ENCODE results near the gene HSD11B1L.
"Not testable (repeated sequence)": the region's sequence is repeated elsewhere in the genome, so short reads cannot be mapped to it uniquely, and the experiment has no call there.

The HSD11B1L gene

DNA sequence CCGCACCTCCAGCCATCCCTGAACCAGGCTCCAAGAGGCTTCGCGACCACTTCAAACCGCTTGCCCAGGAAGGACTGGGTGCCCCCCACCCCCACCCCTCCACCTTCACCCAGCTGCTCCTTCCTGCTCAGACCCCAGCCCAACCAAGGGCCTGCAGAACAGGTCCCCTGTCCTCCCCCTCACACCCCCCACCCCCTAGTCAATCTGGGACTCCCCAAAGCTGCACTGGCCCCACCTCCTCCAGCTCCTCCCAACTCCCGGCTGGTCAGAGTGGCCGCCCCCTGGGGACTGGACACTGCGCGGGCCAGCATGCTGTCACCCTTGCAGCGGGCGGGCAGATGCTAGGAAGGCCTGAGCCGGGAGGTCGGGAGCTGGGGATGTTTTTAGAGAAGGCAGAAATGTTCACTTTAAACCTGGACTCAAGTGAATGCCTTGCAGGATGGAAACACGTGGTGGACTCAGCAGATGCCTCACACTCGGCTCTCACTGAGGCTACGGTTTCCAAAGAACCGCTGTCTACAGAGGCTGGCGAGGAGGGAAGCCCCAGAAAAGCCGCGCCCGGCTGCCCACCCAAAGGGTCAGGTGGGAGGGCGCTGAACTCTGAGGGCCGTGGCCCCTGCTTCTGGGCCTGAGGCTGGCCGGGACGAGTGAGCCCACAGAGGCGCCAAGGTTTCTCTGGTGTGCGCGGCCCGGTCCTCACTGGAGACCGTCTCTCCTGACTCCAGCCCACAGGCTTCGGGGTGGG, 17.2 kb downstream of the HSD11B1L start:
- no peak for DNase-seq (ENCODE audit: low read depth in 2 of 2, low spot score in 1 of 2)

DNA sequence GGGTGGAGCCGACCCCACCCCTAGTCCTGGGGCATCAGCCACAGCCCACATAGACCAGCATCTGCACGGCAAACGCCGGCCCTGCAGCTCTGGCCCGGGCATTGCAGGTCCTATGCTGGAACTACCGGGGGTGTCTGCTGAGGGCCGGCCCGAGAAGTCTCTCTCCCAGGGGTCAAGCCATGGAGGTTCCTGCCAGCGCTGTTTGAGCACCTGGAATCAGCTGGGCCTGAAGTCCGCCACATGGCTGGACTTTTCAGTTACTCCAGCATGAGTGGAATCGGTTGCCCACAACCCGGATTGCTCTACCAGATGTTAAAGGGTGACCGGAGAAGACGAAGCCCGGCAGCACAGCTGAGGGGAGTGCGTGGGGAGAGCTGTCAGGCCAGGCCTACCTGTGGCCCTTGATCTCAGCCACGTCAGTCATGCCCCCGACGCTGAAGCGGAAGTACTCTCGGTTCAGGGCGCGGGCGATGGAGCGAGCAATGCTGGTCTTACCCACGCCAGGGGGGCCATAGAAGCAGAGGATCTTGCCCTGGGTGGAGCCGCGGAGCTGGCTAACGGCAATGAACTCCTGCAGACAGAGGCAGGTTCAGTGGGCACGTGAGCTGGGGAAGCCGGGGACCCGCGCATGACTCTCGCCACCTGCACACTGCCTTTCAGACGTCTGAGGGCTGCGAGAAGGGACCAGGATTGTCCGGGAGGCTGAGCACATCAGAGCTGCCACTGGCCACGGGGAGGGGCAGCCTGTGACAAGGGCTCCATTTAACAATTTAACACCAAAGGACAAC, 18.0 kb downstream of the HSD11B1L start:
- no peak for DNase-seq (ENCODE audit: low read depth in 2 of 2, low spot score in 1 of 2)

DNA sequence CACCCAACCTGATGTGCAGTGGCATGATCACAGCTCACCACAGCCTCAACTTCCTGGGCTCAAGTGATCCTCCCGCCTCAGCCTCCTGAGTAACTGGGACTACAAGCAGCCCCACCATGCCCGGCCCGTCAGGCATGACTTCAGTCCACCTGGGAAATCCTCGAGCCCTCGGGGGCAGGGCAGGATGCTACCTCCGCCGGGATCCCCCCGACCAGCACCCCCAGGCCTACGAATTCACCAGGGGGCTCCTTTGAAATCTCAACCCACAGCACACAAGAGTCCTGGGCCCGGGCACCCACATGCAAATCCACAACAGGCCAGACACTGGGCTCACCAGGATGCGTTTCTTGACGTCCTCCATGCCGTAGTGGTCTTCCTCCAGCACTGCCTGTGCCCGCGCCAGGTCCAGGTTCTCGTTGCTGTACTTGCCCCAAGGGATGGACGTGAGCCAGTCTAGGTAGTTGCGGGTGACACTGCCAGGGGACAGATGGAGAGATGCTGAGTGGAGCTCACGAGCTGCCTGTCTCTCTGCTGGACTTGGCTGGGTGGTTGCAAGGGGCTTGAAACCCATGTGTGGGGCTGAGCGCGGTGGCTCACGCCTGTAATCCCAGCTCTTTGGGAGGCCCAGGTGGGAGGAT, 19.7 kb downstream of the HSD11B1L start:
- DNase-seq (ENCODE audit: low read depth in 2 of 2, low spot score in 1 of 2): no peak

DNA sequence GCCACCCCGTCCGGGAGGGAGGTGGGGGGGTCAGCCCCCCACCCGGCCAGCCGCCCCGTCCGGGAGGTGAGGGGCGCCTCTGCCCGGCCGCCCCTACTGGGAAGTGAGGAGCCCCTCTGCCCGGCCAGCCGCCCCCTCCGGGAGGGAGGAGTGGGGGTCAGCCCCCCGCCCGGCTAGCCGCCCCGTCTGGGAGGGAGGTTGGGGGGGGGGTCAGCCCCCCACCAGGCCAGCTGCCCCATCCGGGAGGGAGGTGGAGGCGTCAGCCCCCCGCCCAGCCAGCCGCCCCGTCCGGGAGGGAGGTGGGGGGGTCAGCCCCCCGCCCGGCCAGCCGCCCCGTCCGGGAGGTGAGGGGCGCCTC, 21.2 kb downstream of the HSD11B1L start:
- not testable (repeated sequence) for DNase-seq (ENCODE audit: low read depth in 2 of 2, low spot score in 1 of 2)

DNA sequence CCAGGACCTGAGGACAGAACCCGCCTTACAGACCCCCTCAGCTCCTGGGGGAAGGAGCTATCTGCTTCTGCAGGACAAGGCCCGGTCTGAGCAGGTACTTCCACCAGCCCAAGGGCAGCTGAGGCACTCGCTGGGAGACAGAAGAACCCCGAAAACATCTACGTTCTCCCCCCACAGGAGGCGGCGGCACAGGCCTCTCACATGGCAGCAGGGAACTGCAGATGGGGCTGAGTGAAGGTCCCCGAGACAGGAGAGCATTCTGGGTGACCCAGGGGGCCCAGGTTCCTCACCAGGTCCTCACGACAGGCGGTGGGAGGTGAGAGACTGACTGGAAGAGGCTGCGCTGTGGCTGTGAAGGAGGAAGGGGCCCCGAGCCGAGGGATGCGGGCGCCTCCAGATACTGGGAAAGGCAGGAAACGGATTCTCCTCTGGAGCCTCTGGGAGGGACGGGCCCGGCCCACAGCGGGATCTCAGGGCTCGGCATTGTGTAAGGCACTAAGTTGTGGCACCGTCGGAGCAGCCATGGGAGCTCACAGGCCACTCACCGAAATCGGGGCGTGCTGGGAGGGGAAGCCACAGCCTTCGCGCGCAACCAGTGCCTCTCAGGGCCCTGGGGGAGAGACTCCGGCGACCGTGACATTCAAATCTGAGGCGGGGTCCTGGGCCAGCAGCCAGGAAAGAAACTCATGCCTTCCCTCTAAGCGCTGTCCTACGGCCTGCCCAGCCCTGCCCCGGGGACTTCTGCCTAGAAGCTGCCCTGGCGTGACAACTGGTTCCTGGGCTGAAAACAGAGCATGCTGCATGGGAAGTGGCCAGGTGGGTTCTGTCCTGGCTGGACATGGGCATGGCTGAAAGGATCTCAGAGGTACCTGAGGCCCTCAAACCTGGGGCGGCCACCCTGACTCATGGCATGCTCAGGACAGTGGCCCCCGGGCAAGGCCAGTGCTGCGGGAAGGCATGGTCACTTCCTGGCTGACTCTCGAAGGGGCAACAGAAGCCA, 23.3 kb downstream of the HSD11B1L start:
- no peak for DNase-seq (ENCODE audit: low read depth in 2 of 2, low spot score in 1 of 2)

DNA sequence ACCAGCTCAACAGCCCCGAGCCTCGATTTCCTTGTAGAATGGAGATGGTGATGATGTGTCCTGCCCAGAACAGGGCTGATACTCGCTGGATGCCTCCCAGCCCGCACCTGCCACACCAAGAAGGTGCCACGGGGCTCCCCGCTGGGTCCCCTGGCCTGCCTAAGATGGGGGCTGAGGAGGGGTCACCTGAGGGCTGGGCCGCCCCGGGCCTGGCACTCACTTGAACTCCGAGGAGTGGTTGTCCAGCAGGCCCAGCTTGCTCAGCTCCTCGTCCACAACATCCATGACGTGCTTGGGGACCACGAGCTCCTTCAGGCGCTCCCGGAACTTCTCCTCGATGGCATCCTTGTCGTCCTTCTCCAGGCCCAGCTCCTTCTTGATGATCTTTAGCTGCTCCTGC, 24.7 kb downstream of the HSD11B1L start:
- no peak for DNase-seq (ENCODE audit: low read depth in 2 of 2, low spot score in 1 of 2)

DNA sequence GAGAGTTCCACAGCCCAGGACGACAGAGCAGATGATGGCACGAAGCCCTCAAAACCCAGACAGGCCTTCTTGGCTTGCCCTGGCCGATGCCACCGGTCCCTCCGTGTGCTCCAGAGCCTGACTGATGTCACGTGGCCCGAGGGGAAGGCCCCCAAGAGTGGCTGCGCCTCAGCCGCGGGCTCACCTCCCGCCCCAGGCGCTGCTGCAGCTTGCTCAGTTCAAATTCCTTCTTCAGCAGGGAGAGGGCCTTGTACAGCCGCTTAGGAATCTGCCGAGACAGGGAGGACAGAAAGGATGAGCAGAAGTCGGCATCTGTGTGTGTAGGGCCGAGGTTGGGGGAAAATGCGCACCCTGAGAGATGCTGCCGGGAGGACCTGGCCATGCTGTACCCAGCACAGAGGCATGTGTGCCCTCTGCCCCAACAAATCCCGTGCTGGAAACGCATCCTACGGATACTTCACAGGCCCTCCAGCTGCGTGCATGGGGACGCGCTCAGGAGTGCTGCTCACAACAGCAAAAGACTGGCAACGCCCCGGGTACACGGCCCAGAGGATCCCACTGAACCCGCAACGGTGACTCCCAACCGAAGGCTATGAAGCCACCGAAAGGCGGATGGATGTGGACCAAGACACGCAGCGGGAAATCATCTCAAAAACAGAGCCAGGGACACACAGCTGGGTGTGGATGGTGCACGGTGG, 26.2 kb downstream of the HSD11B1L start:
- DNase-seq (ENCODE audit: low read depth in 2 of 2, low spot score in 1 of 2): no peak

DNA sequence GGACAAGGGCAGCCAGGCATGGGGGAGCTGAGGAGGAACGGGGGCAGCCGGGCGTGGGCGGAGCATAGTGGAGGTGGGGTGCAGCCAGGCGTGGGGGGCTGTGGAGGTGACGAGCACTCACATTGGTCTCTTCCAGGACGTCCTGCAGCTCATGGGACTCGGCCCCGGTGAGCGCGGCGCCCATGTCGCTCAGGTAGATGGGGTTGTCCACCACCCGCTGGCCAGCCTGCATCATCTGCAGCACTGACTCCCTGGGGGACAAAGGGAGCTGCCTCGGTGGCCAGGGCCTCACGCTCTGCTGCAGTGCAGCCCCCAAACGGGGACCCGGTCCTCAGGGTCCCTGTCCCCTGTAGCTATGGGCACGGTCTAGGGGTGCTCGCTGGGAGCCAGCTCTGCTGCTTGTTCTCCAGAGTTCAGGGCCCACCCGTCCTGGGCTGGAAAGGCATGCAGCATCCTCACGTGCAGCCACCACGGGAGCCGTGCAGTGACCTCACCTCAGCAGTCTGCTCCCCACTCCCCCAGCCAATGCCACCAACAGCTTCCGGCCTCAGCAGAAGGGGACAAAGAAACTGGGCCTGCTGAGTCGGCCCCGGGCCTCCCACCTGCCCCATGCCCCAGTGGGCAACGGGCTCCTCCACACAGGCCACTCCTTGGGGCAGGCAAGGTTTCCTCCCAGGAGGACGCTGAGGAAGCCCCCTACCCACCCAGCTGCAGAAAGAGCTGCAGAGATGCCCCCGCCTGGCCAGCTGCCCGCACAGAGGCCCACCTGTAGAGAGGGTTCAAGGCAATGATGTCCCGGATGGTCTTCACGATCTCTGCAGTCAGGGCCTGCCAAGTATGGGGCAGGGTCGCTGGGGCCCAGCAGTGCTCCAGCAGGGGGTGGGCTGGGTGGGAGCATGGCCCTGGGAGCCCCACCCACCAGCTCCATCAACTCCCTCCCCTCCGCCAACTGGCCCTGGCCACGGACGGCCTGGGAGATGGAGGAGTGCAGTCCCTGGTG, 27.0 kb downstream of the HSD11B1L start:
- DNase-seq (ENCODE audit: low read depth in 2 of 2, low spot score in 1 of 2): no peak

DNA sequence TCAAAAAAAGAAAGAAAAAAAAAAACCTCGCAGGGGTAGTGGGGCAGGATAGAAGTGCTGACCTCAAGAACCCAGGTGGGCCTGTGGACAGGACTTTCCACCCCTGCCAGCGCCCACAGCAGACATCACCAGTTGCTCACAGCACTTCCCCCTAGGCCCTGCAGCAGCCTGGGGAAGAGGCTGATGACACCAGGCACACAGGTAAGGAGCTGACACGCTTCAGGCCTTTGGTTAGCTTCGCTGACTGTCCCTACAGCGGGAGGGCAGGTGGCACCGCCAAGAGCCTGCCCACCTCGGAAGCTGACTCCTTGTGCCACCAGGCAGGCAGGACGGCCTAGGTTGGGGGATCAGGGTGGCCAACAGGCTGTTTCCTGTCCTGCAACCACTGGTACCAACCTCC, 30.2 kb downstream of the HSD11B1L start:
- DNase-seq (ENCODE audit: low read depth in 2 of 2, low spot score in 1 of 2): no peak

DNA sequence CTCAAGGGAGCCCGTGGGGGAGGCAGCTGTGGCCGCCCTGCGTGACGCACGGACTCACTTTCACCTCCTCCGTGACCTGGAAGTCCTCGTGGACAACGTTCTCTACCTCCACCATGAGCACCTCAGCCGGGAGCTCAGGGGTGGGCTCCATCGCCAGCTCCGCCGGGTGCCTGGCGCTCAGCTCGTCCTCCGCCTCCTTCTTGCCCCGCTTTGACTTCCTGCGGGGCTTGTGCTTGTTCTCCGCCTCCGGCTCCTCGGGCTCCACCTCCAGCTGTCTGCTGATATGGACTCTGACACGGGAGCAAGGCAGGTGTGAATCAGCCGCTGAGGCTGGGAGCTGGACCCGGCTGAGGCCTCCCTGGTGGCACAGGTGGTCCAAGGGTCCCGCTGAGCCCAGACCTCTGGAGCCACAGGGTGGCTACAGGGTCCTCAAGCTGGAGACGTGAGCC, 30.9 kb downstream of the HSD11B1L start:
- DNase-seq (ENCODE audit: low read depth in 2 of 2, low spot score in 1 of 2): no peak

DNA sequence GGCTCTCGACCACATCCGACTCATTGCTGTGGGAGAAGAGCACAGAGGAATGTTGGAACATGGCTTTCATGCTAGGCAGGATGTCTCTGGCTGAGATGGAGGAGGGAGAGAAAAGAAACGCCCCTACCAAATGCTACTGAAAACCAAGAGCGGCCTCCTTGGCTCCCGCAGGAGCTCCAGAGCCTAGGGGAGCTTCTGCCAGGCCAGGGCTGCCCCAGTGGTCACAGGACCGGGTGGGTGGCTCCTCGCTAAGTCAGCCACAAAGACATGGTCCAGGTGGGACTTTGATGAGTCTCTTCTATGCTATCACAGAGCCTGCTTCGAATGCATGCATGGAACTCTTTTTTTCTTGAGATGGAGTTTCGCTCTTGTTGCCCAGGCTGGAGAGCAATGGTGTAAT, 32.4 kb downstream of the HSD11B1L start:
- DNase-seq (ENCODE audit: low read depth in 2 of 2, low spot score in 1 of 2): no peak

DNA sequence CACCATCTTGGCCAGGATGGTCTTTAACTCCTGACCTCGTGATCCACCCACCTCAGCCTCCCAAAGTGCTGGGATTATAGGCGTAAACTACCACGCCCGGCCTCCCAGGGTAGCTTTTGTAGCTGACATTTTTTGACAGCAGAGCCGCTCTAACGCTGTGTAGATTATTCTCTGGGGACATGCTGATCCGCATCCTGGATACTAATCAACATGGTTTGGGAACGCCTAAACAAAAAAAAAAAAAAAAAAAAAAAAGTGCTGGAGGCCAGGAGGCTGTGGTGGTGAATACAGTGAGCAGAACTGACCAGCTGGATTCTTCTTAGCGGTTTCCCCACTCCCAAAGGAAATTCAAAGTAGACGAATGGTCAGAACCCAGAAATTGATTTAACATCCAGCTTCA, 34.0 kb downstream of the HSD11B1L start:
- no peak for DNase-seq (ENCODE audit: low read depth in 2 of 2, low spot score in 1 of 2)

DNA sequence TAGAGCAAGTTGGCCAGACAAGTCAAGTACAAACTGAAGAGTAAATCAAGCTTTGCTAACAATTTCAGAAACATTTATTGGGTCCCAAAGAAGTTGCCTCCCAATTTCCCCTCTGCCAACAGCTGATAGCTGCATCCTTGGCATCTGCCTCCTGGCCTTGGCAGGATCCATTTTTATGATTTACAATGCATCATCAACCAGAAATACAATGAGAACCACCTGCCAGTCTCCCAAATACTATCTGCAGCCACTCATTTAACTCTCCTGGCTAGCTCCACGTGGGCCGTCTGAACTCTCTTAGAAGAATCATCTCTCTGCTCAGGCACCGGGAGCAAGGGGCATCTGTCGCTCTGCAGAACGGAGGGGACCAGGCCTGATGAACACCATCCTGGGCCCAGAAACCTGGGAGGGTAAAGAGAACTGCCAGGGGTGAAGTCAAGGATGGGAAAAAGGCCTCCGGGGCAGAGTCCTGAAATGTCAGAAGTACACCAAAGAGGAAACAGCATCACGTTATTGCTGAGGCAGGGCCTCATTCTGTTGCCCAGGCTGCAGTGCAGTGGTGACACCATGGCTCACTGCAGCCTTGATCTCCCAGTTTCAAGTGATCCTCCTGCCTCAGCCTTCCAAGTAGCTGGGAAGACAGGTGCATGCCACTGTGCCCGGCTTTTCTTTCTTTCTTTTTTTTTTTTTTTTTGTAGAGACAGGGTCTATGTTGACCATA, 36.5 kb downstream of the HSD11B1L start:
- DNase-seq (ENCODE audit: low read depth in 2 of 2, low spot score in 1 of 2): no peak

DNA sequence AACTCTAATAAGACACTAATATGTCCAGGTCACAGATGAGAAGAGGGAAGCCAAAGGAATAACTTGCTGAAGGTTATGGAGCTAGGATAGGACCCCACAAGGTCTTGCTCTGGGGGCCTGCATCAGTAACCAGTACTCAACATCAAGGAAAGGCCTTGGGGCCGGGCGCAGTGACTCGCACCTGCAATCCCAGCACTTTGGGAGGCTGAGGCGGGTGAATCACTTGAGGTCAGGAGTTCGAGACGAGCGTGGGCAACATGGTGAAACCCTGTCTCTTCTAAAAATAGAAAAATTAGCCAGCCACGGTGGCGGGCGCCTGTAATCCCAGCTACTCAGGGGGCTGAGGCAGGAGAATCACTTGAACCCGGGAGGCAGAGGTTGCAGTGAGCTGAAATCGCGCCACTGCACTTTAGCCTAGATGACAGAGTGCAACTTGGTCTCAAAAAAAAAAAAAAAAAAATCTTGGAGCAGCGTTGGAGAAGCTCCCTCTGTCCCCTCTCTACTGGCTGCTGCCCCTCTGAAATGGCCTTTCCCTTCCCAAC, 37.3 kb downstream of the HSD11B1L start:
- DNase-seq (ENCODE audit: low read depth in 2 of 2, low spot score in 1 of 2): peak in 1 of 2 donors; percentile 38

DNA sequence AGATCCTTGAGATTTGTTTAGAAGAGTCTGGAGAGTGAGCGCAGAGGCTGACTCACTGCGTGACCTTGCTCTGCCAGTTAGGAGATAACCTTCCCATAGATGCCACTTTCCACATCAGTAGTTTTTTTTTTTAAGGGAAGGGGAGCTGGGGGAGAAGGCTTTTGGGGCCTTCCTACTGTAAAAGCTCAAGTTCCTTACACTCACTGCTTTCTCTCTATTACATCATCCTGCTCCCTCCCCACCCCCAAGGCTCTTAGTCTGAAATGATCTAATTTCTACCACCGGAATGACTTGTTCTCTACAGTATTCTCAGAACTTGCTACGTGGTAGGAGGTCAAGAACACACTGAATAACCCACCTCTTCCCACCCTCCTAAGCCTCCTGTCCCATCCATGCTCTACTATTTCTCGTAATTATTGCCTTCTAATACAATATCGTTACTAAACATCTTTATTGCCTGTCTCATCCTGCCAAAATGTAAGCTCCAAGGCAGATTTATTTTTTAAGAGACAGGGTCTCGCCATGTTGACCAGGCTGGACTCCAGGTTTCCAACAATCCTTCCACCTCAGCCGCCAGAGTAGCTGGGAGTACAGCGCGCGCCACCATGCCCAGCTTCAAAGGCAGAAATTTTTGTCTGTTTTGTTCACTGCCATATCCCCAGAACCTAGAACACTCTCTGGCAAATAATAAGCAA, 37.9 kb downstream of the HSD11B1L start:
- DNase-seq (ENCODE audit: low read depth in 2 of 2, low spot score in 1 of 2): no peak

DNA sequence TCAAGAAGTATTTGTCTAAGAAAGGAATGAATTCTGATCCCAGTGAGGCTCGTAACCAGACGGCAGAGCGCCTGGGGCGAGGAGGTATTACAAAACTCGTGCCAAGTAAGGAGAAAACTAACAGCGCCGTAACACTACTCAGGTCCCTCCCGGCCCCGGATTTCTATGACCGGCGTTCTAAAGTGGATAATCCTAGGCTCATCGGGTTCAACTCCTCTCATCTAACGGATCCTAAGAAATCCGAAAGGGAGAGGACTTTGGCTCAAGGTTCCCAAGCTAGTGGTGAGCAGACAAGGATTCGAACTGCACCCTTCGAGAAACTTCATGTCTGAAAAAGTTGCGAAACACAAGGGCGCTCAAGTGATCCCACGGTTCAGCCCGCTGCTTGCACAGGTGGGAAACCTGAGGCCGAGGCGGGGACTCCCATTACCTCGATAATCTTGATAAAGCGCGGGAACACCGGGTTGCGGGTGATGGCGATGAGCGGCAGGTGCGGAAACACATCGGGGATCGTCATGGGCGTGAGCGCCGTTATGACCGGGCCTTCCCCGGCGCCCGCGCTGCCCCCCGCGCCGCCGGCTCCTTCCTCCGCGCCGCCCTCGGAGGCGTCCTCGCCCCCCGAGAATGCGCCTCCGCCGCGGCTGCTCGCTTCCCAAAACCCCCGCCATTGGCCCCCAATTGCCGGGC, 38.6 kb downstream of the HSD11B1L start:
- DNase-seq (ENCODE audit: low read depth in 2 of 2, low spot score in 1 of 2): no peak
